GM21390 (cell line): ENCODE measurements around the gene MXRA7.

Experiments
- ATAC-seq: cut with Tn5 transposase; IDR thresholded peaks from one replicate; pipeline ENCODE4 v1.9.1; 2021; ENCODE audit not compliant: unreplicated experiment

MXRA7 gene

DNA sequence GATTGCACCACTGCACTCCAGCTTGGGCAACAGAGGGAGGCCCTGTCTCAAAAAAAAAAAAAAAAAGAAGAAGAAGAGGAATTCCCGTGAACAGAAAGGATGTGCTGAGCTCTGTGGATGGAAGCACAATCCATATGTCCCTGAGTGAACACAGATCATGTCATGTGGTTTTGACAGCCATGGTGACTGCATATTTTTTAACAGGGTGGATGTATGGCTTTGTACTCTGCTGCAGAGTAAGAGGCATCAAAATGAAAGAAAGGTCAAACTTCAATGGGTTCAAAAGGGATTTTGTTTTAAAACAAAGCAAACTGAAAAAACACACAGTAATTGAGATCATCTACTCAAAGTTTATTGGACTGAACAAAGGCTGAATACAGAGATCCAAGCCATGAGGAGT lies 31.5 kb downstream of the MXRA7 start:
- no peak for ATAC-seq

DNA sequence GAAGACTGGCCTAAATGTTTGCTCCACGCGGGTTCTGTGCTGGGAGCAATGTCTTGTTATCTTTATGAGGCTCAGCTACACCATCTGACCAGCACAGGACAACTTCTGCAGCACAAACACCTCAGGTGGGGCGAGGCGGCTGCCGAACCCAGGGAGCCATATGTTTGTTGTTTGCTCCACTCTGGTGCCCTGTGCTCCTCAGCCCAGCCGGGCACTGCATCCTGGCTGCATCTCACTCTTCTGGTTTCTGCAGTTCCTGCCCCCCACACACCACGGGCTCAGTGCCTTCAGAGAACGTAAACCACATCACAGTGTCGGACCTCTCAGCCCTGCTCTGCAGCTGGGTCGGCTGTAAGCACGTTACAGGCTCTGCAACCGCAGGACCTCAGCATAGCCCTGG lies 32.4 kb downstream of the MXRA7 start:
- ATAC-seq = no peak

DNA sequence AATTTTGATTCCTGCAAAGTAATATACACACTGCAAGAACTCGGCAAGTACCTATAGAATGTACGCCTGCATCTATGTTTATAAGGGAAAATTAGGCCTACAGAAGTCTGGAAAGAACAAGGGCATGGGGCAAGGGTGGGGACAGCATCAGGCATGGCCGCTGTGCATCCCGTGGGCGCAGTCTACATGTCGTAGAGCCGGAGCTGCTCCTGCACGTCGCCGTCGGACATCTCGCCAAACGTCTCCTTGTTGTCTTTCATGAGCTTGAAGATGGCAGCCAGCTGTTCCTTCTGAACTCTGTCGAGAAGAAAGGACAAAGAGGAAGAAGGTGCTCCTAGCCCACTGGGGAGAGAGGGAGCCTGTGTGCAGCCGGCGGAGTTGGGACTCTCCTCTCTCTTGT lies 33.4 kb downstream of the MXRA7 start:
- no peak for ATAC-seq

DNA sequence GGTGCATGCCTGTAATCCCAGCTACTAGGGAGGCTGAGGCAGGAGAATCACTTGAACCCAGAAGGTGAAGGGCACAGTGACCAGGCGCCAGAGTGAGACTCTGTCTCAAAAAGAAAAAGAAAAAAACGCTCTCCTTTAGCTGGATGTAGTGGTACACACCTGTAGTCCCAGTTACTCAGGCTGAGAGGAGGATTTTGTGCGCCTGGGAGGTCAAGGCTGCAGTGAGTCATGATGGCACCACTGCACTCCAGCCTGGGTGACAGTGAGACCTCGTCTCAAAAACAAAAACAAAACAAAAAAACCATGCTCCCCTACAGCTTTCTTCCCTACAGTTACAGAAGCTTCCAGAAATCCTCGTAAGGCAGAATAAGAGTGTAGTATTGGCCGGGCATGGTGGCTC lies 34.1 kb downstream of the MXRA7 start:
- no peak for ATAC-seq

DNA sequence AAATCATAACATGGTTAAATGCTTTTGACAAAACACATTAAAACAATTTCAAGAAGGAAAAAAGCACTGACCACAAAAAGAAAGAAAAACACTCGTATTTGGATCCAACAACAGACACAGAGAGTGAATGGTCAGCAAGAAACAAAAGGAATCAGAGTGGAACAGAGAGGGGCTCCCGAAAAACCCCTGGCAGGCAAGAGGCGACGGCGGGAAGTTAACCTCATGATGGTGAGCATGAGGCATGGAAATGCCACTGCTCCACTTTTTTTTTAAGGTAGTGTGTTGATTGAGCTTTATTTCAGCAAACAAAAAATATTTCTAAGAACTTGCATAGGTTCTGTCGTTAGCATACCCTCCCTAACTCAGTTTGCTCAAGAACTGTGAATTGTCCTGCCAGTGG lies 35.1 kb downstream of the MXRA7 start:
- ATAC-seq = no peak

DNA sequence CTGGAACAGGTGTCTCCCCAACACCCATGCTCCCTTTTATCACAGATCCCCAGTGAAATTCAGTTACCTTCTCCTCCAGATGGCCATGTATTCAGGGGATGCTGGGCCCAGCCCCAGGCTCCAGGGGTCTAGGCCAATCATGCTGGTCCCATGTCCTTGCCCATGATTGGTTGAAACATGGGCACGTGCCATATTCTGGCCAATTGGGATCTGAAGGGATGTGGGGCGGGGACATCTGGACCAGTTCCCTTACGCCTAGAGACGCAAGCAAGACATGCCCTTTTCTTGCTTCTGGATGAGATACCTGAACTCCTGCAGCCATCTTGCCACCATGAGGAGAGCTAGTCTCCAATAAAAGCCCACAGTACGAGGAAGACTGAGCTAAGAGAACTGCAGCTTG lies 36.2 kb downstream of the MXRA7 start:
- no peak for ATAC-seq

DNA sequence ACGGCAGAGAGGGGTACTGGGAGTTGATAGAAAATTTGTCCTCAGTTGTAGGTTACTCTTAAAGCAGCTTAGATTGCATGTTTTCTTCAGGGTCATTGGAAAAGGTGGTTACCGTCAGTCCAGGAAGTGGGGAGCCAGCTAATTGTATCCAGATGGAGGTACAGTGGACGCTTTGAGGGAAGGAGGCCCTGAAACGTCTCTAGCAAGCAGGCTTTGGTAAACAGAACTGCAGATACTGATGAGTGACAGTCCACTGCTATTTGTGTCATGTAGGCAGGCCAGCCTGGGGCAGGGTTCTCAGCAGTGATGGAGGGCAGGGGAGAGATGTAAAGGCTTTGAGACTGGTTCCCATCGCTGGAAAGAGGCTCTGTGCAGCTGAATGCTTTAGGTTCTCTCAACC lies 37.0 kb downstream of the MXRA7 start:
- no peak for ATAC-seq

DNA sequence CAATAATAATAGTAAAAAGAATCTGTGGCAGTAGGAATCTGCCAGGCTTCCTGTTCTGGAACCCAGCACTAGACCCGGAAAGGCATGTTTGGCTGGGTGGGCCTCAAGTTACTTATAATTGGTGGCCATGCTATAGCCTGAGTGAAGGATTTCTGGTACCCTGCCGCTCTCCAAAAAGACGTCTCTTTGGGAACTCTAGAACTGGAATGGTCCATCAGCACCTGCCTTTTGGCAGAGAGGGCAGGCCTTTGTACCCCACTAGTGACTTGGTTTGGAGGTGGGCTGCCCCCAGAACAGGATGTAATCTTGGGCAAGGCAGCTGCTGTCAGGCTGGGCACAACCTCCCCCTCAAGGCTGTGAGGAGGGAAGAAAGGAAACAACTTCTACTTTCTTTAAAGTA lies 37.9 kb downstream of the MXRA7 start:
- ATAC-seq = no peak

DNA sequence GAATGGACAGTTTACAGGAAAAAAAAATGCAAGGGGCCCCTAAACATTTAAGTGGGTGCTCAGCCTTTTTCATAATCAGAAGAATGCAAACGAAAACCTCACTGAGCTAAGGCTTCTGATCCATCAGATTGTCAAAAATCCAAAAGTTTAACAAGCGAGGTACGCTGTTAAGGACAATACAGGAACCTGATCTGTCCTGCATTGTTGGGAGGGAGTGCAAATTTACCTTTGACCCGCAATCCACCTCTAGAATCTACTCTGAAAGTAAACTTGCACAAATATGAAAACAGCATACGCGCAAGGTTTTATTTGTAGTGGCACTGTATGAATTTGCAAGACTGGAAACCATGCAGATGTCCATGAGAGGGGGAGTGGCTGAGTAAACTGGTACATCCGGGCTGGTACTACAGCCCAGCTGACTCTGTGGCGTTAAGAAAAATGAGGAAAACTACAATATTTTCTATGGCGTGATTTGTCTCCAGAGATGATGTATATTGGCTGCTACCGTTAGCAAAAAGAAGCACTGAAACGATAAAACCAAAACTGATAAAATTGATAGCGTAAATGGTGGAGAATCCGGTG lies 38.4 kb downstream of the MXRA7 start:
- ATAC-seq = no peak

DNA sequence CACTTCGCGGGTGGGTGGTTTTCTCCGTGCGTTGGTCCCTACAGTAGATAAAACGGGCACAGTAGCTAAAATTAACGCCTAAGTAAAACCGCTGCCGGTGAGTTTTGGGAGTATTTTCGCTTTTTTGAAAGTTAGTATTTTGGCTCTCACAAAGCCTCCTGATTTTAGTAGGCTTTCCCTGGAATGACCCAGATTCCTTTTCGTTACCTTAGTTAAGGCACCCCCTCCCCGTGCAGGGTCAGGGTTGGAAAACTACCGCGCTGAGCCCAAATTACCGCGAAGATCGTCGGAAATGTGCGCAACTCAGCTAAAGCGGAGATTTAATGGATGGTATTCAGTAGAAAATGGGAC lies 38.9 kb downstream of the MXRA7 start:
- ATAC-seq = peak; percentile 5

DNA sequence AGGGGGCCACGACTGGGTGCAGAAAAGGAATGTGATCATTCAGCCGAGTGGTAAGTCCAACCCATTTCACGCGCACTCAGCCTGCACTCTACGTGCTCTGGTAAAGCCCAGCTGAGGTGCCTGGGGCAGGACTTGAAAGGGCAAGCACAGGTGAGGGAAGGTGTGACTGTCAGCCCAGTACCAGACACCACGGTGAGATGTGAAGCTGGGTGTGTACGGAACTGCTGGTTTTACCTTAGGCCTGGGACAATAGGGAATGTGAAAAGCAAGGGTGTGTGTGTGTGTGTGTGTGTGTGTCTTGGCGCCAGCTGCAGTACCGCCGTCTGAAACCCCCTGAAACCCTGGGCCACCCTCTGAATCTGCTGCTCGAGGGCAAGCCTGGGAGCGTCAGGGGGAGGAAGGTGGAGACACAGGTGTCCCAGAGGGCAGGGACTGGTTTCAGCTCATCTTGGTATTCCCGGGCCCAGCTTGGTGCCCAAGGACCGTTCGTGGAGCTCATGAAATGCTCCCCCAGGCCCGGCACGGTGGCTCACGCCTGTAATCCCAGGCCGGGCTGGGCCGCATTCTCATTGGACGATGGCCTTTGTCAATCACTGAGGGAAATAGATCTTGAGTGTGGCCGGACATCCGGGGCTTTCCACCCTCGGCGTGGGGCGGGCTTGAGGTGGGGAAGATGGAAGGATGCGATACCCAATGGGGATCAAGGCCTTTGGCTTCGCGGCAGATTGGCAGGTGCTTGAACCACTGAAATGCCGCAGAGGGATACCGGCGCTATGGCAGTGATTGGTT lies 39.4 kb downstream of the MXRA7 start:
- ATAC-seq = peak; percentile 98

DNA sequence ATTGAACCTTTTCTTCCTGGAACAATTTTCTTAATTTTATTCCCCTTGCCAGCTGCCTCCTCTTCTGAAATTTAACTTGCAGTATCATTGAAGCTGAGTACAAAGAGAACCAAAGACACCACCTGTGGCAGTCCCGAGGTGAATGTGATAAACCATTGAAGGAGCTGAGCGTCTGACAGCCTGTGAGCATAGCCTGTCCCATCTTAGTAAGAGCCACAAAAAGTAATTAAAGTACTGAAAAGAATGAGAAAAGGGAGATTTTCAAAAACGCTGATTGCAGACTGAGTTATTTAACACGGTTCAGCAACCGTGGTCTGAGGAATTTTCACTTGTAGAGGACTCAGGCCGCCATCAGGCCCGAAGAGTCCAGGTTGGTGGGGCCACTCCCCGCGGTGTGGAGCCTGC lies 40.0 kb downstream of the MXRA7 start:
- no peak for ATAC-seq

DNA sequence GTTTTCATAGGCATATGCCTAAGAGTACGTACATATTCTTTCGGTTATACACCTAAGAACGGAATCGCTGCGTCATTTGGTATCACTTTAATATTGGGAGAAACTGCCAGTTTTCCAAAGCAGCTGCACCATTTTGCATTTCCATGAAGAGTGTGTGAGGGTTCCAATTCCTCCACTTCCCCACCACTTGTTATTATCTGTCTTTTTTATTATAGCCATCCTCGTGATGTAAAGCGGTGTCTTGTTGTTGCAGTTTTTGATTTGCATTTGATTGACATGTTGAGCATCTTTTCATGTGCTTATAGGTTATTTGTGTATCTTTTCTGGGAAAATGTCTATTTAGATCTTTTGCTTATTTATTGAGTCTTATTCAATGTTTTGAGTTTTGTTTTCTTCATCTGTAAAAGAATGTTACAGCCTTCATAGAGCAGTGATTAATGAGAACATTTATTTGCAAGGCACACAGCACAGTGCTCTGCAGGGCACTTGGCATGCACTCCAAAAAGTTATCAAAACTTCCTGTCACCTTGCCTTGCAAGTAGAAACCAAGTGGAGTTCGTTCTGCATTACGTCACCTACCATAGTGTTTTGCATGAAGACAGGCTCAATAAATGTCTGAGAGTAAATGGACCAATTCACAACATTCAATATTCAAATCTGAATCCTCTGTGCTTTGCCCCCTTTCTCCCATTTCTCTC lies 40.6 kb downstream of the MXRA7 start:
- no peak for ATAC-seq

DNA sequence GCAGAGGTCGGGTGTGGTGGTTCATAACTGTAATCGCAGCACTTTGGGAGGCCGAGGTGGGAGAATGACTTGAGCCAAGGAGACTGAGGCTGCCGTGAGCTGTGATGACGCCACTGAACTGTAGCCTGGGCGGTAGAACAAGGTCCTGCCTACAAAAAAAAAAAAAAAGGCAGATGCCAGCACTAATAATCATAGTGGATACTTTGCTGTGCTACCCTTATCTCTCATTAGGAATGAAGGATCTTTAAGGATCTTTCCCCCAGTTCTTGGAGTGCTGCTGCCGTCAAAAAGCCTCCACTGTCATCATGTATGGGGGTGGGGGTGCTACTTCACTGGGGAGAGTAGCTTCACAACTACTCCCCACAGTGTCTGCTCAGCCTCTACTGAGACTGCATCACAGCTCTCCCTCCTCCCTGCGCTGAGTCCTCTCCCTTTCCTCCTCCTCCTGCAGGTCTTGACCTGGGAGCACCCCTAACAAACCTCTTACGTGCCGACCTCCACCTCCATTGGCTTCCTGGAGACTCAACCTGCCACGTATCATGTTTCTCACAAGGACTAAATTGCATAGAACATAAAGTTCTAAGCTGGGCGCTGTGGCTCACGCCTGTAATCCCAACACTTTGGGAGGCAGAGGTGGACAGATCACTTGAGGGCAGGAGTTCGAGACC lies 42.8 kb downstream of the MXRA7 start:
- no peak for ATAC-seq

DNA sequence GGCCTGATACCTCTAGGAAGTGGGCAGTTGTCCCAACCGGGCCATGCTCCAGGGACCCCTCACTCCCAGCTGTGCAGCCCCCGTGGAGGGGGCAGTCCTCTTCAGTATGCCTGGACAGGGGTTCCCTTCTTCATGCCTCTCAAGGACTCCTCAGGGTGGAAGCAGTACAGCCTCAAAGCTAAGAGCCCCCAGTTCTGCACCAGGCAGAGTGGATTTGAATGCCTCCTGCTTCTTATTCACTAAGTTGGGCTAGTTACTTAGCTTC lies 43.3 kb downstream of the MXRA7 start:
- no peak for ATAC-seq

DNA sequence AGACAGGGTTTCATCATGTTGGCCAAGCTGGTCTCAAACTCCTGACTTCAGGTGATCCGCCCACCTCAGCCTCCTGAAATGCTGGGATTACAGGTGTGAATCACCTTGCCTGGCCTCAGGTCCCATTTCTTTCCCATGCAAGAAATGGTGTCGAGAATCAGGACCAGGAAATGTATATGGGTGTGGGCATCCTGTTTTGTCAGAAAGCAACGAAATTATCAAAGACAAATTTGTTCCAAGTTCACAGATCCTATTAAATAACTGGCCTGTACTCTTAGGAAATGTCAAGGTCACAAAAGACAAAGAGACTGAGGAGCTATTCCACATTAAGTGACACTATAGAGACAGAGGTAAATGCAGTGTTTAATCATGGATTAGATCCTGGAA lies 50.1 kb downstream of the MXRA7 start:
- no peak for ATAC-seq

DNA sequence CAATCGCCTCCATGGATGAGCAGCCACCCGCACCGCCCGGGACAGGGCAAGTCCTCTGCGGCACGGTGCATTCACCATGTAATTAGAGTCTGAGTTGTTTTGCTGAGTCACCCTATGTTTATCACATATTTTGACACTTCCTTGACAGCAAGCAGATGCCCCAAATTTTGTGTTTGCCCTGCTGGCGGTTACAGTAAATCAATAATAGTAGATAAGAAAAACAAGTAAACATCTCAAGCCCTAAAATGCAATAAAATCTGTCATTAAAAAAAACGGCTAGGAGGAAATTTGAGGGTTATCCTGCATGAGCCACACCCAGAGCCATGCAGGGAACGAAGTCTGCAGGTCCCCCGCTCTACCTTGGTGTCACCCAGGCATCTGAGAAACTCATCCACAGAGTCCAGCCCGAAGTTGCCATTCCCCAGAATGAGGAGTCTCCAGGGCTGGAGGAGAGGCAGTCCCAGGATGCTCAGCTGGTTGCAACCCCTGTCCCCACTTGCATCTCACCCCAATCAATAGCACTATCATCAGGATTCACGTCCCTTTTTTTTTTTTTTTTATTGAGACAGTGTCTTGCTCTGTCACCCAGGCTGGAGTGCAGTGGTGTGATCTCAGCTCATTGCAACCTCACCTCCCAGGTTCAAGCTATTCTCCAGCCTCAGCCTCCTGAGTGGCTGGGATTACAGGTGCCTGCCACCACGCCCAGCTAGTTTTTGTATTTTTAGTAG lies 50.7 kb downstream of the MXRA7 start:
- ATAC-seq = no peak

DNA sequence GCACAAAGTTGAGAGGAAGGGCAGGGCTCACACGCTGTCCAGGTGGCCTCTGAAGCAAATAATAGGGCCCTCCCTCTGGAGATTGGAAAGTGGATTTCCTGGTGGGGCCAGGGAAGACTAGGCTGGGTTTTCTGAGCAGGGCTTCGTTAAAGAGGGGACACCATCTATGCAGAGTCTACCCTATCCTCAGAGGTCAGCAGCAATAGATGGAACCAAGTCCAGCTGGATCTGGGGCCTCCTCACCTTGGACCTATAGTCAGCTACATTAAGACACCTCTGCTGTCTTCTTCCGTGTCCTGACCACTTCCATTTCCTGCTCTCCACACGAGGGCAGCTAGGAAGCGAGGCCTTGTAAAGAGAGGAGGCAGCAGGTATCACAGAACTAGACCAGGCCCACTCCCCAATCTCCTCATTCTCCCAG lies 52.5 kb downstream of the MXRA7 start:
- ATAC-seq = no peak

DNA sequence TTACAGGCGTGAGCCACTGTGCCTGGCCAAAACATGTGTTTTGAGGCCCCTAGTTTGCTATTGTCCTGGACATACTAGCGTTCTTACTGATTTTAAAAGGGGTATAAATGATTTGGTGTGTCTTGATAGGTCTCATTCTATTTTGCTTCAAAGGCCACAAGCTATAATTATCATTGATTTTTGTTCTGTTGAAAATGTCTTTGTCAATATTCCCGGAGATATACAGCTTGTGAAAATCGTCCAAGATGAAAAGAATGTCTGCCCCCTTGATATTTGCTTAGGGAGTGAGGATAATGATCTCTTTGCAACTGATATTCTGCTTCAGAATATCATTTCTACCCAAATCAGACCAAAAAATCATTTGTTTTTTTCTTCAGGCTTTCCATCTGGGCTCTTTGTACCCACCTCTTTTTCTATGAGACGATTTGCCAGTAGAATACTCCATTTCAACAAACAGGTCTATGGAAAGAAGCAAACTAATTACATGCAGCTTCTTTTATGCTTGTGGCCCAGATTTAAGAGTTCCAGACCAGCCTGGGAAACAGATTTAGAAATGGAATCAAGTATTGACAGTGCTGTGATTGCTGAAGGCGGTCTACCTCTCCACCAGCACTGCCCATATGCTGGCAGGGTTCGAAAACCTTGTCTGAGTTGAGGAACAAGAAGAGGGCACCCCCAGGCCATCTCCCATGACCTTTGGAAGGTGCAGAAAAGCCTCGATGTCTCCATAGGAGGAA lies 53.1 kb downstream of the MXRA7 start:
- ATAC-seq = no peak

DNA sequence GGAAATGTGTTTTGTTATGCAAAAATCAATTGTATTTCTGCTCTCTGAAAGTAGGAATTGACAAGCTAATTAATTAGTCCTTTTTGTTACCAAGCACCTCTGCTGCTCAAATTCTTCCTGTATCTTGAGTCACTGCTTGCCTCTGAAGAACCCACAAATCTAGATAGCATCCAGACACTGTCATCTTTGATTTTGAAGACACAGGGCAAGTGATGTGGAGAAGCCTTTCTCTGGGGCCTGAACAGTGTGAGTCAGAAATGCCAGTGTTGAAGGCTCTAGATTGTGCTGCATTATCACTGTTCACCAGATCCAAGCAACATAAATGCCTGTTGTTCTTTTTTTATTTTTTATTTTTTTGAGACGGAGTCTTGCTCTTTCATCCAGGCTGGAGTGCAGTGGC lies 56.4 kb downstream of the MXRA7 start:
- no peak for ATAC-seq

DNA sequence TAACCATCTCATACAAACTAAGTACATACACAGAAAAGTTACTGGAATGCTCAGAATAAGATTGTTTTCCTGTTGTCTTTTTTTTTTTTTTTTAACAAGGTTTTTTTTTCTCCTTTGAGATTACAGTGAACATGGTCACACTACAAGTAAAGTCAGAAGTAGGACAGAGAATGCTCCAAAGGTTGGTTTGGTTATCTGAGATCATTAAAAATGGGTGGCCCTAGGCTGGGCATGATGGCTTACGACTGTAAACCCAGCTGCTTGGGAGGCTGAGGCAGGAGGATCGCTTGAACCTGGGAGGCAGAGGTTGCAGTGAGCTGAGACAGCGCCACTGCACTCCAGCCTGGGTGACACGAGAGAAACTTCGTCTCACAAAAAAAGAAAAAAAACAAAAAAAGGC lies 60.3 kb downstream of the MXRA7 start:
- ATAC-seq = no peak
